Tibial artery (tissue), 4 donors: ENCODE measurements around the gene MRPL43.

Experiments
- DNase-seq, 2 donors: peaks; one replicate each; pipeline ENCODE4 v3.0.0-alpha.2; 2019
- H3K27ac ChIP-seq, 2 donors: fragments of 200-600 bp; sonication (generic) in 1 of 2; 1 replicate in 1 of 2; 2 replicates in 1 of 2; pipeline ENCODE4 v1.5.1; 2018 to 2019; ENCODE audit warnings: mild to moderate bottlenecking in 1 of 2
- H3K27me3 ChIP-seq, 2 donors: fragments of 200-600 bp; sonication (generic) in 1 of 2; one replicate each; pipeline versions ENCODE4 v1.5.1 to v1.6.0; 2016 to 2019
- H3K36me3 ChIP-seq, 3 donors: fragments of 200-600 bp; sonication (generic) in 2 of 3; one replicate each; pipeline ENCODE4 v1.5.1; 2016 to 2019; ENCODE audit warnings: mild to moderate bottlenecking in 2 of 3
- H3K4me1 ChIP-seq, 4 donors: fragments of 200-600 bp; sonication (generic) in 2 of 4; 1 replicate in 3 of 4; 2 replicates in 1 of 4; pipeline ENCODE4 v1.5.1; 2016 to 2019
- H3K4me3 ChIP-seq, 2 donors: fragments of 200-600 bp; sonication (generic) in 1 of 2; 1 replicate in 1 of 2; 2 replicates in 1 of 2; pipeline ENCODE4 v1.5.1; 2018 to 2019; ENCODE audit warnings: mild to moderate bottlenecking in 2 of 2
- H3K9me3 ChIP-seq, 3 donors: fragments of 200-600 bp; sonication (generic) in 1 of 3; one replicate each; pipeline ENCODE4 v1.5.1; 2016 to 2019
- intact Hi-C: fragments of 100-400 bp; cut with DNase I; formaldehyde crosslinking; loops from one replicate; pipeline ENCODE4 v1.15.0; 2023; ENCODE audit warnings: low total_unique reads
- TF ChIP-seq, protein P1 (sequence below), 2 experiments: fragments of 200-600 bp in 1 of 2; fragments of 450-650 bp in 1 of 2; IDR thresholded peaks; one replicate each; pipeline ENCODE4 v1.5.1; 2017 to 2019; ENCODE audit warnings: antibody characterized with exemption in 2 of 2, mild to moderate bottlenecking in 1 of 2, moderate library complexity in 1 of 2

The MRPL43 gene

DNA sequence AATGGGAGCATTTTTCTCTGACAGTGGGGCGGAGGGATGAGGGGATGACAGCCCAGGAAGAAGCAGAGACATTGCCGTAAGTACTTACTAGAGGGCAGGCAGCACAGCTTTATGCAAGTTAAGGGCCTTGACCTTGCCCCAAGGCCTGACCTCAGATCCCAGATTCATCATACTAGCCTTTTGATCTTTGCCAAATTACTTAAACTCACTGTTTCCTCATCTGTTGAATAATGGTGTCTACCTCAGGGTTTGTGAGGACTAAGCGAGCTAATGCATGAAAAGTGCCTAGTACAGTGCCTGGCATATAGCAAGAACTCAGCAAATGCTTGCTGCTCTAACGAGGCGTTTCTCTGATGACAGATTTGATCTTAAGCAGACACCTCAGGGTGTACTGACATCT lies 21.5 kb downstream of the MRPL43 start:
- no peaks in the 10 kb centered on the region for H3K9me3 ChIP-seq
- TF ChIP-seq, protein P1, sequence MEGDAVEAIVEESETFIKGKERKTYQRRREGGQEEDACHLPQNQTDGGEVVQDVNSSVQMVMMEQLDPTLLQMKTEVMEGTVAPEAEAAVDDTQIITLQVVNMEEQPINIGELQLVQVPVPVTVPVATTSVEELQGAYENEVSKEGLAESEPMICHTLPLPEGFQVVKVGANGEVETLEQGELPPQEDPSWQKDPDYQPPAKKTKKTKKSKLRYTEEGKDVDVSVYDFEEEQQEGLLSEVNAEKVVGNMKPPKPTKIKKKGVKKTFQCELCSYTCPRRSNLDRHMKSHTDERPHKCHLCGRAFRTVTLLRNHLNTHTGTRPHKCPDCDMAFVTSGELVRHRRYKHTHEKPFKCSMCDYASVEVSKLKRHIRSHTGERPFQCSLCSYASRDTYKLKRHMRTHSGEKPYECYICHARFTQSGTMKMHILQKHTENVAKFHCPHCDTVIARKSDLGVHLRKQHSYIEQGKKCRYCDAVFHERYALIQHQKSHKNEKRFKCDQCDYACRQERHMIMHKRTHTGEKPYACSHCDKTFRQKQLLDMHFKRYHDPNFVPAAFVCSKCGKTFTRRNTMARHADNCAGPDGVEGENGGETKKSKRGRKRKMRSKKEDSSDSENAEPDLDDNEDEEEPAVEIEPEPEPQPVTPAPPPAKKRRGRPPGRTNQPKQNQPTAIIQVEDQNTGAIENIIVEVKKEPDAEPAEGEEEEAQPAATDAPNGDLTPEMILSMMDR (IDR thresholded peaks at IDR 0.05) = no peak
- H3K27me3 ChIP-seq = peaks cover 0 to 13% of the 10 kb centered on the region in 2 donors
- H3K4me3 ChIP-seq = no peak overlapping the region
- DNase-seq = no peak
- intact Hi-C loops = no loop called here
- H3K4me1 ChIP-seq = peaks cover 0 to 15% (median 14%) of the 10 kb centered on the region in 4 donors
- peaks cover 14 to 34% (median 21%) of the 10 kb centered on the region in 3 donors for H3K36me3 ChIP-seq
- H3K27ac ChIP-seq = no peak overlapping the region

DNA sequence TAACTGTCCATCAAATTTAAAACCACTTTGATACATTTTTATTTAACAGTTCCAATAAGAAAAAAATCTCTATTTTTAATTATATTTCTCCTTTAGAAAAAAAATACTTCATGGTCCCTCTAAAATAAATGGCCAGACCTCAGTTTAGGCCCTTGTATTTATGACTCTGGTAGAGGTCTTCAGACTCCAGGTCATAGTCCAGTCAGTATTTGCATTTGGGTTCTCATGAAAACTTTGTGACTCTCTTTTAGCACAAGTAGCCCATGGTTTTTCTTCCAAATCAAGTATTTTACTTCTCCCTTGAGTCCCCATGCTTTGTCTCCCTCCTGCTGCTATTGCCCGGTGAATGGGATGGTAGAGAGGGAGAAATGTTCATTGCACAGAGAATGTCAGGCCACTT lies 23.5 kb downstream of the MRPL43 start:
- no peak for DNase-seq
- Histone ChIP-seq H3K36me3 (peaks cover 28 to 49% (median 34%) of the 10 kb centered on the region in 3 donors), H3K9me3 (no peaks in the 10 kb centered on the region), H3K4me1 (peaks cover 0 to 3% (median 2%) of the 10 kb centered on the region in 4 donors), H3K4me3 (no peak overlapping the region), H3K27ac (no peak overlapping the region), H3K27me3 (peaks cover 0 to 3% of the 10 kb centered on the region in 2 donors)
- TF ChIP-seq, protein P1 (IDR thresholded peaks at IDR 0.05) = no peak
- intact Hi-C loops = no loop called here

GRCh38 chr10:100962351-100963080 lies 24.8 kb downstream of the MRPL43 start:
- Histone ChIP-seq H3K4me1 (no peaks in the 10 kb centered on the region), H3K9me3 (no peaks in the 10 kb centered on the region), H3K4me3 (no peak overlapping the region), H3K27me3 (no peaks in the 10 kb centered on the region), H3K27ac (no peak overlapping the region), H3K36me3 (peaks cover 41 to 62% (median 46%) of the 10 kb centered on the region in 3 donors)
- intact Hi-C loops = no loop called here
- TF ChIP-seq, protein P1 (IDR thresholded peaks at IDR 0.05) = no peak
- DNase-seq = no peak

DNA sequence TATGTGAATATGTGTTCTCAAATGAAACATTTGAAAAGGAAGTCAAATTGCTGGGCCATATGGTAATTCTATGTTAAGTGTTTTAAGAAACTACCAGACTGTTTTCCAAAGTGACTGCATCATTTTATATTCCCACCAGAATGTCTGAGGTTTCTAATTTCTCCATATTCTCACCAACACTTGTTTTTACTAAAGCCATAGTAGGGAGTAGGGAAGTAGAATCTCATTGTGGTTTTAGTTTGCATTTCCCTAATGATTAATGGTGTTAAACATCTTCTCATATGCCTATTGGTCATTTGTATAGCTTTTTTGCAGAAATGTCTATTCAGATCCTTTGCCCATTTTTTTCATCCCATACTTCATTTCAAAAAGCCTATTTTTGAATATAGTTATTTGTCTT lies 27.0 kb downstream of the MRPL43 start:
- Histone ChIP-seq H3K4me3 (no peak overlapping the region), H3K27me3 (no peaks in the 10 kb centered on the region), H3K9me3 (no peaks in the 10 kb centered on the region), H3K27ac (no peak overlapping the region), H3K4me1 (no peaks in the 10 kb centered on the region), H3K36me3 (peaks cover 52 to 74% (median 61%) of the 10 kb centered on the region in 3 donors)
- TF ChIP-seq, protein P1 (IDR thresholded peaks at IDR 0.05) = no peak
- DNase-seq = no peak
- intact Hi-C loops = no loop called here

DNA sequence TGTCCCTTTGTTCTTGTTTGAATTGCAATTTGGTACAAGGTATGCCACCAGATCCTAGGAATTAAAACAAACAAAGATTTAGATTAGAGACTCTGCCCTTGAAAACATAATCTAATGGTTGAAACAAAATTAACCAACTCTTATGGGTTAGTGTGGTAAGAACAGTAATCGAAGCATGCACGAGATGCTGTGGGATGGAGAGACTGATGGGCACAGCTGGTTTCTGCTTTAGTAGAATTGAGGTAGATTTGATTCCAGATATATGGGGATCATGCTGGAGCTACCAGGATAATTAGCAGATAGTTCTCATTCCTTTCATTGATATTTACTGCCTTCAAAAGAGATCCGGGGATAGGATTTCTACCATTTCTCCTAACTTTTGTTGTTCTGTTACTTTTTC lies 38.4 kb downstream of the MRPL43 start:
- no peaks in the 10 kb centered on the region for H3K27me3 ChIP-seq
- no peak overlapping the region for H3K4me3 ChIP-seq
- intact Hi-C loops = no loop called here
- DNase-seq = no peak
- no peaks in the 10 kb centered on the region for H3K9me3 ChIP-seq
- H3K4me1 ChIP-seq = no peaks in the 10 kb centered on the region
- TF ChIP-seq, protein P1 (IDR thresholded peaks at IDR 0.05) = no peak
- no peak overlapping the region for H3K27ac ChIP-seq
- H3K36me3 ChIP-seq = peaks cover 82 to 100% (median 90%) of the 10 kb centered on the region in 3 donors
